GM18517 (cell line): ENCODE measurements around the gene LRRTM1.

Experiments
- ATAC-seq: cut with Tn5 transposase; IDR thresholded peaks from one replicate; pipeline ENCODE4 v1.9.1; 2021; ENCODE audit warnings: mild to moderate bottlenecking, moderate library complexity; ENCODE audit not compliant: unreplicated experiment

Gene LRRTM1

GRCh38 chr2:80303909-80304837 is at the start of gene LRRTM1:
TSS of gene LRRTM1 (minus strand) at chr2:80304752. CDS start at chr2:80303819, 933 bp downstream.
- no peak for ATAC-seq

- ATAC-seq: no peak
Measured at GRCh38 chr2:80351231-80351630, 46.7 kb upstream of the LRRTM1 start.

GRCh38 chr2:80348953-80349352 is 44.4 kb upstream of the LRRTM1 start:
- no peak for ATAC-seq

GRCh38 chr2:80348078-80348477 is 43.5 kb upstream of the LRRTM1 start:
- no peak for ATAC-seq

GRCh38 chr2:80340022-80340421 is 35.5 kb upstream of the LRRTM1 start:
- ATAC-seq: no peak

- no peak for ATAC-seq
Measured at GRCh38 chr2:80338794-80339193, 34.2 kb upstream of the LRRTM1 start.

GRCh38 chr2:80335411-80335810 is 30.9 kb upstream of the LRRTM1 start:
- no peak for ATAC-seq

- ATAC-seq: no peak
Measured at GRCh38 chr2:80333886-80334285, 29.3 kb upstream of the LRRTM1 start.

GRCh38 chr2:80330527-80331450 is 26.2 kb upstream of the LRRTM1 start:
- no peak for ATAC-seq

GRCh38 chr2:80329491-80329890 is 24.9 kb upstream of the LRRTM1 start:
- ATAC-seq: no peak

- ATAC-seq: no peak
Measured at GRCh38 chr2:80328159-80328571, 23.6 kb upstream of the LRRTM1 start.

- no peak for ATAC-seq
Measured at GRCh38 chr2:80326861-80327260, 22.3 kb upstream of the LRRTM1 start.

- no peak for ATAC-seq
Measured at GRCh38 chr2:80326214-80326613, 21.7 kb upstream of the LRRTM1 start.

- ATAC-seq: no peak
Measured at GRCh38 chr2:80324525-80324924, 20.0 kb upstream of the LRRTM1 start.

- ATAC-seq: no peak
Measured at GRCh38 chr2:80323610-80324009, 19.1 kb upstream of the LRRTM1 start.

GRCh38 chr2:80322958-80323357 is 18.4 kb upstream of the LRRTM1 start:
- no peak for ATAC-seq

- ATAC-seq: no peak
Measured at GRCh38 chr2:80322311-80322920, 17.9 kb upstream of the LRRTM1 start.

- no peak for ATAC-seq
Measured at GRCh38 chr2:80312282-80312839, 7.8 kb upstream of the LRRTM1 start.

- no peak for ATAC-seq
Measured at GRCh38 chr2:80311304-80311703, 6.8 kb upstream of the LRRTM1 start.

- ATAC-seq: no peak
Measured at GRCh38 chr2:80303006-80303908, 1.3 kb downstream of the LRRTM1 start.
